Measurements from ENCODE around the gene TMEM11. TPM values are rescaled to one million over a fixed set of nuclear protein-coding genes. Genes with fewer than 3 reads are reported as not detected.

TMEM11 gene
- total RNA-seq, 2 donors from 2014 or later, result 7.0 to 22.4 TPM

GRCh38 chr17:21162394-21162775 lies 51.6 kb downstream of the TMEM11 start:
- DNase-seq (no peak), ATAC-seq (peak; percentile 29)
- Histone ChIP-seq H3K9me3 (no peaks in the 10 kb centered on the region), H3K27me3 (no peaks in the 10 kb centered on the region), H3K4me1 (peaks cover 40% of the 10 kb centered on the region), H3K4me3 (no peak overlapping the region), H3K27ac (peak overlapping the region; percentile 35 to 74 (median 56)), H3K36me3 (replicated peaks in 1 of 2; ENCODE audit: insufficient read depth in 1 of 2, low read depth in 2 of 2) (no peaks in the 10 kb centered on the region)
- WGBS, 2 donors, result 54 to 60% methylated on average over 2 of the region's 2 CpGs
- TF ChIP-seq CTCF (IDR thresholded peaks at IDR 0.05) (no peak), POLR2A (IDR thresholded peaks at IDR 0.05) (no peak)
- intact Hi-C loops (cut with DNase I), result no loop called here

GRCh38 chr17:21161498-21162393 lies 52.2 kb downstream of the TMEM11 start:
- H3K9me3 ChIP-seq, result no peaks in the 10 kb centered on the region
- no peak overlapping the region for H3K4me3 ChIP-seq
- ATAC-seq, result peak; percentile 67
- peaks cover 35% of the 10 kb centered on the region for H3K4me1 ChIP-seq
- WGBS, 2 donors, result 14 to 17% methylated on average over 7 of the region's 7 CpGs
- no peaks in the 10 kb centered on the region for H3K27me3 ChIP-seq
- no peak for DNase-seq
- peak overlapping the region; percentile 11 to 74 (median 52) for H3K27ac ChIP-seq
- TF ChIP-seq CTCF (IDR thresholded peaks at IDR 0.05) (no peak), POLR2A (IDR thresholded peaks at IDR 0.05) (no peak)
- H3K36me3 ChIP-seq (replicated peaks in 1 of 2; ENCODE audit: insufficient read depth in 1 of 2, low read depth in 2 of 2), result no peaks in the 10 kb centered on the region
- intact Hi-C loops (cut with DNase I), result no loop called here

- Histone ChIP-seq H3K4me3 (no peak overlapping the region), H3K4me1 (peaks cover 28% of the 10 kb centered on the region), H3K36me3 (replicated peaks in 1 of 2; ENCODE audit: insufficient read depth in 1 of 2, low read depth in 2 of 2) (no peaks in the 10 kb centered on the region), H3K27ac (peak overlapping the region in 1 of 4 donors; percentile 68), H3K9me3 (no peaks in the 10 kb centered on the region), H3K27me3 (no peaks in the 10 kb centered on the region)
- intact Hi-C loops (cut with DNase I), result no loop called here
- TF ChIP-seq CTCF (IDR thresholded peaks at IDR 0.05), result no peak
- TF ChIP-seq POLR2A (IDR thresholded peaks at IDR 0.05), result no peak
- ATAC-seq (no peak), DNase-seq (no peak)
These were observed 53.6 kb downstream of the TMEM11 start for GRCh38 chr17:21160401-21160800.

- no peaks in the 10 kb centered on the region for H3K36me3 ChIP-seq (replicated peaks in 1 of 2; ENCODE audit: insufficient read depth in 1 of 2, low read depth in 2 of 2)
- 65 to 71% methylated on average over 1 of the region's 1 CpG for WGBS, 2 donors
- ATAC-seq (no peak), DNase-seq (no peak)
- H3K27me3 ChIP-seq, result no peaks in the 10 kb centered on the region
- peaks cover 19% of the 10 kb centered on the region for H3K4me1 ChIP-seq
- intact Hi-C loops (cut with DNase I), result no loop called here
- no peak overlapping the region for H3K4me3 ChIP-seq
- H3K9me3 ChIP-seq, result no peaks in the 10 kb centered on the region
- TF ChIP-seq POLR2A (IDR thresholded peaks at IDR 0.05), result no peak
- no peak for TF ChIP-seq CTCF (IDR thresholded peaks at IDR 0.05)
- H3K27ac ChIP-seq, result no peak overlapping the region
These were observed 56.2 kb downstream of the TMEM11 start for GRCh38 chr17:21157586-21158370.

All from body of pancreas (tissue), 4 donors.